GM23338 (cell line): ENCODE data around the gene SLC24A4. TPM values are rescaled to one million over a fixed set of nuclear protein-coding genes. Genes with fewer than 3 reads are reported as not detected.

Experiments used
- ATAC-seq: fragments of 200-7000 bp; cut with Tn5 transposase; 3 replicates; pipeline ENCODE4 v1.9.1; 2020
- DNase-seq: peaks from one replicate; pipeline ENCODE4 v3.0.0-alpha.2; 2015; ENCODE audit warnings: low spot score
- H2AFZ ChIP-seq: fragments of 200-600 bp; sonication (generic); 2 replicates; pipeline ENCODE4 v1.8.0; 2016; ENCODE audit warnings: antibody characterized with exemption, mild to moderate bottlenecking, moderate library complexity
- H3F3A ChIP-seq: fragments of 200-600 bp; sonication (generic); replicated peaks from 2 replicates; pipeline ENCODE4 v1.8.0; 2017; ENCODE audit warnings: antibody characterized with exemption, mixed run types, low read depth
- H3K27ac ChIP-seq: fragments of 200-600 bp; sonication (generic); 2 replicates; pipeline ENCODE4 v1.6.1; 2016; ENCODE audit warnings: low read depth
- H3K27me3 ChIP-seq: fragments of 200-600 bp; sonication (generic); 2 replicates; pipeline ENCODE4 v1.8.0; 2016; ENCODE audit warnings: mild to moderate bottlenecking, mixed run types, moderate library complexity; ENCODE audit not compliant: insufficient read depth
- H3K36me3 ChIP-seq: fragments of 200-600 bp; sonication (generic); 2 replicates; pipeline ENCODE4 v1.8.0; 2016; ENCODE audit warnings: mild to moderate bottlenecking; ENCODE audit not compliant: insufficient read depth
- H3K4me1 ChIP-seq: fragments of 200-600 bp; sonication (generic); 2 replicates; pipeline ENCODE4 v1.8.0; 2016; ENCODE audit warnings: mild to moderate bottlenecking, moderate library complexity; ENCODE audit not compliant: insufficient read depth
- H3K4me2 ChIP-seq: fragments of 200-600 bp; sonication (generic); 2 replicates; pipeline ENCODE4 v1.7.1; 2017; ENCODE audit warnings: mixed run types
- H3K4me3 ChIP-seq: fragments of 200-600 bp; sonication (generic); 2 replicates; pipeline ENCODE4 v1.6.1; 2016; ENCODE audit warnings: mixed run types
- H3K79me2 ChIP-seq: fragments of 200-600 bp; sonication (generic); replicated peaks from 2 replicates; pipeline ENCODE4 v1.8.0; 2017; ENCODE audit warnings: mild to moderate bottlenecking; ENCODE audit not compliant: insufficient read depth
- H3K9me2 ChIP-seq: fragments of 200-600 bp; sonication (generic); 2 replicates; pipeline ENCODE4 v1.8.0; 2017; ENCODE audit not compliant: insufficient read depth
- H4K20me1 ChIP-seq: fragments of 200-600 bp; sonication (generic); replicated peaks from 2 replicates; pipeline ENCODE4 v1.8.0; 2017; ENCODE audit warnings: mild to moderate bottlenecking; ENCODE audit not compliant: insufficient read depth
- H3K27ac Mint-ChIP-seq: 2 replicates; pipeline ENCODE4 v1.8.0; 2020; ENCODE audit warnings: inconsistent platforms, mild to moderate bottlenecking, moderate library complexity, mixed read lengths
- H3K27me3 Mint-ChIP-seq: 3 replicates; pipeline ENCODE4 v1.8.0; 2022; ENCODE audit warnings: low read depth, mild to moderate bottlenecking, moderate library complexity, mixed read lengths, inconsistent platforms; ENCODE audit not compliant: insufficient read depth, poor library complexity
- H3K36me3 Mint-ChIP-seq: 3 replicates; pipeline ENCODE4 v1.8.0; 2021; ENCODE audit warnings: low read depth, mild to moderate bottlenecking, inconsistent platforms, moderate library complexity, mixed read lengths
- H3K4me1 Mint-ChIP-seq: 3 replicates; pipeline ENCODE4 v1.8.0; 2020; ENCODE audit warnings: mild to moderate bottlenecking, inconsistent platforms, mixed read lengths
- H3K4me3 Mint-ChIP-seq: 3 replicates; pipeline ENCODE4 v1.8.0; 2021; ENCODE audit warnings: moderate library complexity, mild to moderate bottlenecking, inconsistent platforms, mixed read lengths
- H3K9me3 Mint-ChIP-seq: 3 replicates; pipeline ENCODE4 v1.8.0; 2020; ENCODE audit warnings: moderate library complexity, mild to moderate bottlenecking, inconsistent platforms, mixed read lengths
- CREB1 ChIP-seq: fragments of 250-450 bp; sonication (Bioruptor Pico); IDR thresholded peaks from 2 replicates; pipeline ENCODE4 v1.5.0; 2020; ENCODE audit warnings: low read depth, mild to moderate bottlenecking, moderate library complexity
- EZH2 ChIP-seq: fragments of 200-600 bp; sonication (generic); IDR thresholded peaks from one replicate; pipeline ENCODE4 v1.8.0; 2017; ENCODE audit warnings: antibody characterized with exemption, mild to moderate bottlenecking, low read depth; ENCODE audit not compliant: unreplicated experiment
- EZH2phosphoT487 ChIP-seq: fragments of 200-600 bp; sonication (generic); IDR thresholded peaks from one replicate; pipeline ENCODE4 v1.8.1; 2018; ENCODE audit warnings: antibody characterized with exemption; ENCODE audit not compliant: unreplicated experiment
- JUNB ChIP-seq: IDR thresholded peaks from one replicate; pipeline ENCODE4 v1.6.1; 2016; ENCODE audit warnings: antibody characterized with exemption; ENCODE audit not compliant: unreplicated experiment
- NANOG ChIP-seq: IDR thresholded peaks from 2 replicates; pipeline ENCODE4 v1.6.1; 2016; ENCODE audit warnings: antibody characterized with exemption, borderline replicate concordance
- STAT1 ChIP-seq: IDR thresholded peaks from one replicate; pipeline ENCODE4 v1.6.1; 2016; ENCODE audit warnings: antibody characterized with exemption; ENCODE audit not compliant: unreplicated experiment
- ZNF114 ChIP-seq: fragments of 250-450 bp; sonication (Bioruptor Pico); IDR thresholded peaks from 2 replicates; pipeline ENCODE4 v1.5.0; 2020; ENCODE audit warnings: mild to moderate bottlenecking, moderate library complexity
- polyA plus RNA-seq: library from polyadenylated mRNA; unstranded; fragments of >200 nt; fragmentation: Nextera tagmentation; extraction: Ambion mirVana; gene quantifications from 2 replicates; pipeline ENCODE4 v1.2.1, GENCODE V29; 2016
- total RNA-seq: library from RNA; depleted of rRNA; stranded (reverse); fragments of >200 nt; shearing (Covaris generic); gene quantifications from 2 replicates; pipeline ENCODE4 v1.2.3, GENCODE V29; 2014
- TF ChIP-seq, protein P1 (sequence below): IDR thresholded peaks from 2 replicates; pipeline ENCODE4 v1.6.1; 2016; ENCODE audit warnings: antibody characterized with exemption
- TF ChIP-seq, protein P2 (sequence below), 2 experiments: fragments of 200-600 bp in 1 of 2; sonication (generic) in 1 of 2; conservative IDR thresholded peaks; 2 replicates each; pipeline versions ENCODE4 v1.5.1 to v1.6.1; 2016 to 2017; ENCODE audit warnings: antibody characterized with exemption in 2 of 2, low read depth in 2 of 2, mild to moderate bottlenecking in 2 of 2, moderate library complexity in 1 of 2
- TF ChIP-seq, protein P3 (sequence below): fragments of 250-450 bp; sonication (Bioruptor Pico); IDR thresholded peaks from 2 replicates; pipeline ENCODE4 v1.5.0; 2020; ENCODE audit warnings: mild to moderate bottlenecking, moderate library complexity

Gene SLC24A4
- total and polyA plus RNA-seq, 2 experiments from 2014 or later: 0.06 to 0.38 TPM

DNA sequence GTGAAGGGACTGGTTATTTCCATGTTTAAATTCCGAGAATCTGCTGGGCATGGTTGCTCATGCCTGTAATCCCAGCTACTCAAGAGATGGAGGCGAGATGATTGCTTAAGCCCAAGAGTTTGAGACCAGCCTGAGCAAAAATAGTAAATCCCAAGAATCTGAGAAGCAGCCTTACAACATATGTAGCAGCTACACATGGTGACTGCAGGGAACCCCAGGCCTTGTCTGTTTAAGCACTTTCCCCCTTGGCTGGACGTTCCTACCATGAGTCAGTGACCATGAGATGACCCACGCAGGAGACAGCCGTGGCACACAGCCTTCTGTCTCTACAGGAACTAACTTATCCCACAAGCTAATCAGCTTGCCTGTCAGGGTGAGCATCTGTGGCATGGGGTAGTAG, 5.5 kb upstream of the SLC24A4 start:
- Histone ChIP-seq H3K4me1 (peaks cover 9% of the 10 kb centered on the region; the same call in 1 of the 2 replicates), H4K20me1 (no peaks in the 10 kb centered on the region), H3K79me2 (no peaks in the 10 kb centered on the region), H3K36me3 (no peaks in the 10 kb centered on the region), H3K9me2 (peaks cover 4% of the 10 kb centered on the region; the same call in 1 of the 2 replicates), H3K4me2 (no peak overlapping the region), H3F3A (no peaks in the 10 kb centered on the region), H2AFZ (no peak overlapping the region), H3K27ac (no peak overlapping the region), H3K27me3 (peaks cover 34% of the 10 kb centered on the region), H3K4me3 (no peak overlapping the region)
- Mint-ChIP-seq H3K36me3 (no peaks in the 10 kb centered on the region), H3K4me1 (peaks cover 10% of the 10 kb centered on the region), H3K27me3 (peaks cover 17% of the 10 kb centered on the region), H3K9me3 (no peaks in the 10 kb centered on the region), H3K4me3 (no peak overlapping the region), H3K27ac (no peak overlapping the region)
- TF ChIP-seq STAT1: no peak
- TF ChIP-seq EZH2: no peak
- no peak for DNase-seq
- no peak for ATAC-seq

DNA sequence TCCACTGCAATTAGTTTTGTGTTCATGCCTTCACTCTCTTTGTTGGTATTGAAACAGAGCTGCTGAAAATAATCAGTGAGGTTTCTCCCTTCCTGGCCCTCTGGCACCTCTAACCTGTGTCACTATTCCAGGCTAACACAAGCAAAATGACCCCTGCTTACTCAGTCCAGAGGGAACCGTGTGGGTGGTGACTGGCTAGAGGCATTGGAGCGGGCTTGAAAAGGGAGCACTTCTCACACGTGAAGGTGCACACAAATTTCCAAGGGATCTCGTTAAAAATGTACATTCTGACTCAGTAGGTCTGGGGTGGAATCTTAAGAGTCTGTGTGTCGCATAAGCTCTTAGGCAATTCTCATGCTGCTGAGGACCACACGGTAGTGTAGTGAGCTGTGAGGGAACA, 1.3 kb upstream of the SLC24A4 start:
- H3K27ac Mint-ChIP-seq: no peak overlapping the region
- DNase-seq: no peak
- peaks cover 4% of the 10 kb centered on the region; the same call in 1 of the 2 replicates for H3K9me2 ChIP-seq
- peak overlapping the region; percentile 92; the same call in 1 of the 2 replicates for H3K4me2 ChIP-seq
- H3K27me3 Mint-ChIP-seq: peaks cover 51% of the 10 kb centered on the region
- H3K9me3 Mint-ChIP-seq: no peaks in the 10 kb centered on the region
- H3K27me3 ChIP-seq: peaks cover 76% of the 10 kb centered on the region
- H4K20me1 ChIP-seq: peaks cover 9% of the 10 kb centered on the region; the same call in 1 of the 2 replicates
- no peak for ATAC-seq
- peaks cover 10% of the 10 kb centered on the region for H3K4me1 Mint-ChIP-seq
- H3K36me3 Mint-ChIP-seq: no peaks in the 10 kb centered on the region
- H3K4me3 ChIP-seq: no peak overlapping the region
- H3K79me2 ChIP-seq: no peaks in the 10 kb centered on the region
- no peak overlapping the region for H3K27ac ChIP-seq
- H3F3A ChIP-seq: no peaks in the 10 kb centered on the region
- H3K4me1 ChIP-seq: peaks cover 9% of the 10 kb centered on the region; the same call in 1 of the 2 replicates
- peak overlapping the region; percentile 74; the same call in 2 of the 3 replicates for H3K4me3 Mint-ChIP-seq
- H3K36me3 ChIP-seq: no peaks in the 10 kb centered on the region
- H2AFZ ChIP-seq: peak overlapping the region; percentile 43; the same call in 1 of the 2 replicates
- TF ChIP-seq, protein P1, sequence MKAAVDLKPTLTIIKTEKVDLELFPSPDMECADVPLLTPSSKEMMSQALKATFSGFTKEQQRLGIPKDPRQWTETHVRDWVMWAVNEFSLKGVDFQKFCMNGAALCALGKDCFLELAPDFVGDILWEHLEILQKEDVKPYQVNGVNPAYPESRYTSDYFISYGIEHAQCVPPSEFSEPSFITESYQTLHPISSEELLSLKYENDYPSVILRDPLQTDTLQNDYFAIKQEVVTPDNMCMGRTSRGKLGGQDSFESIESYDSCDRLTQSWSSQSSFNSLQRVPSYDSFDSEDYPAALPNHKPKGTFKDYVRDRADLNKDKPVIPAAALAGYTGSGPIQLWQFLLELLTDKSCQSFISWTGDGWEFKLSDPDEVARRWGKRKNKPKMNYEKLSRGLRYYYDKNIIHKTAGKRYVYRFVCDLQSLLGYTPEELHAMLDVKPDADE: no peak
- TF ChIP-seq CREB1 (CRISPR knock-in tag) (no peak), NANOG (no peak), ZNF114 (CRISPR knock-in tag) (no peak), EZH2phosphoT487 (no peak), JUNB (no peak)
- TF ChIP-seq, protein P2, sequence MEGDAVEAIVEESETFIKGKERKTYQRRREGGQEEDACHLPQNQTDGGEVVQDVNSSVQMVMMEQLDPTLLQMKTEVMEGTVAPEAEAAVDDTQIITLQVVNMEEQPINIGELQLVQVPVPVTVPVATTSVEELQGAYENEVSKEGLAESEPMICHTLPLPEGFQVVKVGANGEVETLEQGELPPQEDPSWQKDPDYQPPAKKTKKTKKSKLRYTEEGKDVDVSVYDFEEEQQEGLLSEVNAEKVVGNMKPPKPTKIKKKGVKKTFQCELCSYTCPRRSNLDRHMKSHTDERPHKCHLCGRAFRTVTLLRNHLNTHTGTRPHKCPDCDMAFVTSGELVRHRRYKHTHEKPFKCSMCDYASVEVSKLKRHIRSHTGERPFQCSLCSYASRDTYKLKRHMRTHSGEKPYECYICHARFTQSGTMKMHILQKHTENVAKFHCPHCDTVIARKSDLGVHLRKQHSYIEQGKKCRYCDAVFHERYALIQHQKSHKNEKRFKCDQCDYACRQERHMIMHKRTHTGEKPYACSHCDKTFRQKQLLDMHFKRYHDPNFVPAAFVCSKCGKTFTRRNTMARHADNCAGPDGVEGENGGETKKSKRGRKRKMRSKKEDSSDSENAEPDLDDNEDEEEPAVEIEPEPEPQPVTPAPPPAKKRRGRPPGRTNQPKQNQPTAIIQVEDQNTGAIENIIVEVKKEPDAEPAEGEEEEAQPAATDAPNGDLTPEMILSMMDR (conservative IDR thresholded peaks at IDR 0.05; ENCODE audit: low read depth in 2 of 2): no peak
- TF ChIP-seq, protein P3, sequence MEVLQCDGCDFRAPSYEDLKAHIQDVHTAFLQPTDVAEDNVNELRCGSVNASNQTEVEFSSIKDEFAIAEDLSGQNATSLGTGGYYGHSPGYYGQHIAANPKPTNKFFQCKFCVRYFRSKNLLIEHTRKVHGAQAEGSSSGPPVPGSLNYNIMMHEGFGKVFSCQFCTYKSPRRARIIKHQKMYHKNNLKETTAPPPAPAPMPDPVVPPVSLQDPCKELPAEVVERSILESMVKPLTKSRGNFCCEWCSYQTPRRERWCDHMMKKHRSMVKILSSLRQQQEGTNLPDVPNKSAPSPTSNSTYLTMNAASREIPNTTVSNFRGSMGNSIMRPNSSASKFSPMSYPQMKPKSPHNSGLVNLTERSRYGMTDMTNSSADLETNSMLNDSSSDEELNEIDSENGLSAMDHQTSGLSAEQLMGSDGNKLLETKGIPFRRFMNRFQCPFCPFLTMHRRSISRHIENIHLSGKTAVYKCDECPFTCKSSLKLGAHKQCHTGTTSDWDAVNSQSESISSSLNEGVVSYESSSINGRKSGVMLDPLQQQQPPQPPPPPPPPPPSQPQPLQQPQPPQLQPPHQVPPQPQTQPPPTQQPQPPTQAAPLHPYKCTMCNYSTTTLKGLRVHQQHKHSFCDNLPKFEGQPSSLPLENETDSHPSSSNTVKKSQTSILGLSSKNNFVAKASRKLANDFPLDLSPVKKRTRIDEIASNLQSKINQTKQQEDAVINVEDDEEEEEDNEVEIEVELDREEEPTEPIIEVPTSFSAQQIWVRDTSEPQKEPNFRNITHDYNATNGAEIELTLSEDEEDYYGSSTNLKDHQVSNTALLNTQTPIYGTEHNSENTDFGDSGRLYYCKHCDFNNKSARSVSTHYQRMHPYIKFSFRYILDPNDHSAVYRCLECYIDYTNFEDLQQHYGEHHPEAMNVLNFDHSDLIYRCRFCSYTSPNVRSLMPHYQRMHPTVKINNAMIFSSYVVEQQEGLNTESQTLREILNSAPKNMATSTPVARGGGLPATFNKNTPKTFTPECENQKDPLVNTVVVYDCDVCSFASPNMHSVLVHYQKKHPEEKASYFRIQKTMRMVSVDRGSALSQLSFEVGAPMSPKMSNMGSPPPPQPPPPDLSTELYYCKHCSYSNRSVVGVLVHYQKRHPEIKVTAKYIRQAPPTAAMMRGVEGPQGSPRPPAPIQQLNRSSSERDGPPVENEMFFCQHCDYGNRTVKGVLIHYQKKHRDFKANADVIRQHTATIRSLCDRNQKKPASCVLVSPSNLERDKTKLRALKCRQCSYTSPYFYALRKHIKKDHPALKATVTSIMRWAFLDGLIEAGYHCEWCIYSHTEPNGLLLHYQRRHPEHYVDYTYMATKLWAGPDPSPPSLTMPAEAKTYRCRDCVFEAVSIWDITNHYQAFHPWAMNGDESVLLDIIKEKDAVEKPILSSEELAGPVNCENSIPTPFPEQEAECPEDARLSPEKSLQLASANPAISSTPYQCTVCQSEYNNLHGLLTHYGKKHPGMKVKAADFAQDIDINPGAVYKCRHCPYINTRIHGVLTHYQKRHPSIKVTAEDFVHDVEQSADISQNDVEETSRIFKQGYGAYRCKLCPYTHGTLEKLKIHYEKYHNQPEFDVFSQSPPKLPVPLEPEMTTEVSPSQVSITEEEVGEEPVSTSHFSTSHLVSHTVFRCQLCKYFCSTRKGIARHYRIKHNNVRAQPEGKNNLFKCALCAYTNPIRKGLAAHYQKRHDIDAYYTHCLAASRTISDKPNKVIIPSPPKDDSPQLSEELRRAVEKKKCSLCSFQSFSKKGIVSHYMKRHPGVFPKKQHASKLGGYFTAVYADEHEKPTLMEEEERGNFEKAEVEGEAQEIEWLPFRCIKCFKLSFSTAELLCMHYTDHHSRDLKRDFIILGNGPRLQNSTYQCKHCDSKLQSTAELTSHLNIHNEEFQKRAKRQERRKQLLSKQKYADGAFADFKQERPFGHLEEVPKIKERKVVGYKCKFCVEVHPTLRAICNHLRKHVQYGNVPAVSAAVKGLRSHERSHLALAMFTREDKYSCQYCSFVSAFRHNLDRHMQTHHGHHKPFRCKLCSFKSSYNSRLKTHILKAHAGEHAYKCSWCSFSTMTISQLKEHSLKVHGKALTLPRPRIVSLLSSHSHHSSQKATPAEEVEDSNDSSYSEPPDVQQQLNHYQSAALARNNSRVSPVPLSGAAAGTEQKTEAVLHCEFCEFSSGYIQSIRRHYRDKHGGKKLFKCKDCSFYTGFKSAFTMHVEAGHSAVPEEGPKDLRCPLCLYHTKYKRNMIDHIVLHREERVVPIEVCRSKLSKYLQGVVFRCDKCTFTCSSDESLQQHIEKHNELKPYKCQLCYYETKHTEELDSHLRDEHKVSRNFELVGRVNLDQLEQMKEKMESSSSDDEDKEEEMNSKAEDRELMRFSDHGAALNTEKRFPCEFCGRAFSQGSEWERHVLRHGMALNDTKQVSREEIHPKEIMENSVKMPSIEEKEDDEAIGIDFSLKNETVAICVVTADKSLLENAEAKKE: no peak
